ENCODE results near the gene GPR55.

GRCh38 chr2:230886671-230887071 is 38.4 kb downstream of the GPR55 start:
- TF ChIP-seq, protein P1, sequence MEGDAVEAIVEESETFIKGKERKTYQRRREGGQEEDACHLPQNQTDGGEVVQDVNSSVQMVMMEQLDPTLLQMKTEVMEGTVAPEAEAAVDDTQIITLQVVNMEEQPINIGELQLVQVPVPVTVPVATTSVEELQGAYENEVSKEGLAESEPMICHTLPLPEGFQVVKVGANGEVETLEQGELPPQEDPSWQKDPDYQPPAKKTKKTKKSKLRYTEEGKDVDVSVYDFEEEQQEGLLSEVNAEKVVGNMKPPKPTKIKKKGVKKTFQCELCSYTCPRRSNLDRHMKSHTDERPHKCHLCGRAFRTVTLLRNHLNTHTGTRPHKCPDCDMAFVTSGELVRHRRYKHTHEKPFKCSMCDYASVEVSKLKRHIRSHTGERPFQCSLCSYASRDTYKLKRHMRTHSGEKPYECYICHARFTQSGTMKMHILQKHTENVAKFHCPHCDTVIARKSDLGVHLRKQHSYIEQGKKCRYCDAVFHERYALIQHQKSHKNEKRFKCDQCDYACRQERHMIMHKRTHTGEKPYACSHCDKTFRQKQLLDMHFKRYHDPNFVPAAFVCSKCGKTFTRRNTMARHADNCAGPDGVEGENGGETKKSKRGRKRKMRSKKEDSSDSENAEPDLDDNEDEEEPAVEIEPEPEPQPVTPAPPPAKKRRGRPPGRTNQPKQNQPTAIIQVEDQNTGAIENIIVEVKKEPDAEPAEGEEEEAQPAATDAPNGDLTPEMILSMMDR (conservative IDR thresholded peaks at IDR 0.05), result no peak
- TF ChIP-seq EZH2 (IDR thresholded peaks at IDR 0.05; ENCODE audit: low read depth), result no peak

Measured in PC-9 (cell line).